HG02571 (cell line): ENCODE results near the gene IRAK2.
"Not testable (repeated sequence)": the region's sequence is repeated elsewhere in the genome, so short reads cannot be mapped to it uniquely, and the experiment has no call there.

Source experiments
- ATAC-seq: cut with Tn5 transposase; IDR thresholded peaks from one replicate; pipeline ENCODE4 v1.9.1; 2021; ENCODE audit warnings: mild to moderate bottlenecking, moderate library complexity; ENCODE audit not compliant: unreplicated experiment

IRAK2 gene

GRCh38 chr3:10158555-10158954 lies 6.2 kb upstream of the IRAK2 start:
- not testable (repeated sequence) for ATAC-seq

GRCh38 chr3:10160346-10160745 lies 4.4 kb upstream of the IRAK2 start:
- ATAC-seq = no peak

GRCh38 chr3:10160925-10161324 lies 3.8 kb upstream of the IRAK2 start:
- no peak for ATAC-seq

- ATAC-seq = no peak
These were observed 2.5 kb upstream of the IRAK2 start for GRCh38 chr3:10162185-10162584.

GRCh38 chr3:10164201-10164545 lies 546 bp upstream of the IRAK2 start:
- ATAC-seq = not testable (repeated sequence)

GRCh38 chr3:10166213-10166604 lies 1.5 kb downstream of the IRAK2 start:
- ATAC-seq = no peak

- no peak for ATAC-seq
These were observed 4.3 kb downstream of the IRAK2 start for GRCh38 chr3:10169000-10169496.

GRCh38 chr3:10170915-10171478 lies 6.3 kb downstream of the IRAK2 start:
- ATAC-seq = no peak

GRCh38 chr3:10173095-10173925 lies 8.6 kb downstream of the IRAK2 start:
- ATAC-seq = no peak

GRCh38 chr3:10173926-10174435 lies 9.3 kb downstream of the IRAK2 start:
- ATAC-seq = no peak

GRCh38 chr3:10175334-10175733 lies 10.6 kb downstream of the IRAK2 start:
- ATAC-seq = not testable (repeated sequence)

GRCh38 chr3:10176150-10176549 lies 11.4 kb downstream of the IRAK2 start:
- ATAC-seq = not testable (repeated sequence)

GRCh38 chr3:10177737-10178136 lies 13.0 kb downstream of the IRAK2 start:
- ATAC-seq = no peak

GRCh38 chr3:10178892-10179291 lies 14.2 kb downstream of the IRAK2 start:
- ATAC-seq = no peak

GRCh38 chr3:10180289-10180688 lies 15.6 kb downstream of the IRAK2 start:
- ATAC-seq = no peak

- ATAC-seq = no peak
These were observed 16.1 kb downstream of the IRAK2 start for GRCh38 chr3:10180738-10181295.

GRCh38 chr3:10182950-10183349 lies 18.2 kb downstream of the IRAK2 start:
- ATAC-seq = no peak

GRCh38 chr3:10184250-10184649 lies 19.5 kb downstream of the IRAK2 start:
- ATAC-seq = no peak

GRCh38 chr3:10185804-10186762 lies 21.4 kb downstream of the IRAK2 start:
- no peak for ATAC-seq

- no peak for ATAC-seq
These were observed 22.7 kb downstream of the IRAK2 start for GRCh38 chr3:10187290-10187876.
